Fibroblast of the conjunctiva (primary cell): ENCODE data around the gene ARHGAP26.
A peak's percentile ranks its signal among the peaks of the same experiment; 100 is the strongest.

Source experiments
- DNase-seq: peaks from one replicate; pipeline ENCODE4 v3.0.0-alpha.2; 2010; ENCODE audit warnings: low read depth

ARHGAP26 gene

GRCh38 chr5:143165049-143165880 is 395.1 kb downstream of the ARHGAP26 start:
- no peak for DNase-seq

DNA sequence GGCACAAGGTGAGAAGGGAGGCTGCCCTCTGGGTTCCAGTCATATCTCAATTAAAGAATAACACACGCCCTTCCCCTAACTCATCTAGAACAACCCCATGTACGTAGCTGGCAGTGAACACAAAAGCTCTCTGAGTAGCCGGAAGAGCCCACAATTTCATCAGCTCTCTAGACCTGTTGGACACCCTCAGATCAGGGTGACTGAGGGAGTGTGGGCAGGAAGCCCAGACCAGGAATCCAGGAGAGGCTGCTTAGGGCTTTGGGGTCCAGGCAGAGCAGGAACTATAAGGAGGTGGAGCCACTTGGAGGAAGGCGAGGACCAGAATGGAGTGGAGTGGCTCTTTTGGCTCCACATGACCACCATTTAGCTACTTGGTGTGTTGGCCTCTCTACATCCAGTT is 395.9 kb downstream of the ARHGAP26 start:
- no peak for DNase-seq

GRCh38 chr5:143166661-143167420 is 396.7 kb downstream of the ARHGAP26 start:
- DNase-seq: no peak

- DNase-seq: peak; percentile 74
Observed at GRCh38 chr5:143168171-143168741, 398.1 kb downstream of the ARHGAP26 start.

GRCh38 chr5:143168921-143169810 is 399.0 kb downstream of the ARHGAP26 start:
- no peak for DNase-seq

GRCh38 chr5:143170104-143170503 is 399.9 kb downstream of the ARHGAP26 start:
- DNase-seq: no peak

GRCh38 chr5:143170977-143171376 is 400.8 kb downstream of the ARHGAP26 start:
- DNase-seq: no peak

GRCh38 chr5:143172739-143173138 is 402.6 kb downstream of the ARHGAP26 start:
- no peak for DNase-seq

DNA sequence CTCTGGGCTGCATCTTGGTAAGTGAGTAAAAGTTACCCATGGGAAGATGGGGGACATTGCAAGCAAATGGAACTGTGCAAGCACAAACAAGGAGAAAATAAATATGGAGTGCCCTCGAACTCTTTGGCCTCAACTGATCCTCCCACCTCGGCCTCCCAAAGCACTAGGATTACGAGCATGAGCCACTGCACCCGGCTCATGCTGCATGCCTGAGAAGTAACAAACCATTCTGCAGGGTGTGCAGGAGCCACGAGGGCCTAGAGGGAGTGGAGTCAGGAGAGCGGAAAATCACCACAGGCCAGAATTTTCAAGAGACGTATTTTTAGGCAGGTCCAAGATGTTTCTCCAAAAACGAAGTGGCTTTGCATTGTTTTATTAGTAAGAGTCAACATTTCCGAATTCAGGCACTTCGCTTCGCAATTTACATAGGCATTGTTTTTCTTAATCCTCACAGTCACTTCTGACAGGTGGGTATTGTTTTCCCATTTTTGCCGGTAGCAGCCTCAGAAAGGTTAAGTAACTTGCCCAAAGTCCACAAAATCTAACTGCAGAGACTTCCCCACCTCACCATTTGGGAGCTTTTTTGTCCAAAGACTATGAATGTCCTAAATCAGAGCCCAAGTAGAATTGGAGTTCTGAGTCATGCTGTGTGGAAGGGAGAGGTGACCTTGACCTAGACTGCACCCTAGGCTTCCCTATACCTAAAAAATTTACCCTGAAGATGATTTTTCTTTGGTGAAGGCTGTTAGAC is 403.1 kb downstream of the ARHGAP26 start:
- no peak for DNase-seq

GRCh38 chr5:143174714-143175398 is 404.7 kb downstream of the ARHGAP26 start:
- no peak for DNase-seq

GRCh38 chr5:143176048-143176447 is 405.9 kb downstream of the ARHGAP26 start:
- no peak for DNase-seq

DNA sequence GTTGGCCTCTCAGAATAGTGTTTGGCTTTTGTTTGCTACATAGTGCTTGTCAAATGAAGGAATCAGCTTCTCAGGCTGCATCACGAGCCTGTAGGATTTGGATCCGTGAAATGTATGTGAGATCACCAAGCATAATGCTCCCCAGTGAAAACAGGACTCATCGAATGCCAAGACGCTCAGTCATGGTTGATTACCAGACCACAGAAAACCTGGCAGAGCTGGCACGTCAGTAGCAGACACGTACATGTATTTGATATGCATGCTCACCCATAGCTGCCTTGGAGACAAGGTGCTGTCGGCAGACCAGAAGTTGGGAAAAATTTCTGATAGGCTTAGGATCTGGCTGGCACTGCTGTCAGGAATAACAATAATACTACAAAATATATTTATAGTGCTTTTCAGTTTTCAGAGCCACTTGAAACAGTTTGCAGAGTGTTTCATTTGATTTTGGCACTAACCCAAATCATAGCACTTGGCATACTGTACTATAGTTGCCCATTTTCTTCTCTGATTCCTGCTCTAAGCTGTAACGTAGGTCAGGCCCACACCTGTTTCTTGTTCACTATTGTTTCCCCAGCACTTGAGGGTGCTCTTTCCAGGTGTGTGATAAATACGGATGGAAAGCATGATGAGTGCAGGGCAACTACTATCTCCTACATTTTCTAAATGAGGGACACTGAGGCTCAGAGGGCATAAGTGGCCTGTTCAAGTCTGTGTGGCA is 407.2 kb downstream of the ARHGAP26 start:
- DNase-seq: peak; percentile 63

DNA sequence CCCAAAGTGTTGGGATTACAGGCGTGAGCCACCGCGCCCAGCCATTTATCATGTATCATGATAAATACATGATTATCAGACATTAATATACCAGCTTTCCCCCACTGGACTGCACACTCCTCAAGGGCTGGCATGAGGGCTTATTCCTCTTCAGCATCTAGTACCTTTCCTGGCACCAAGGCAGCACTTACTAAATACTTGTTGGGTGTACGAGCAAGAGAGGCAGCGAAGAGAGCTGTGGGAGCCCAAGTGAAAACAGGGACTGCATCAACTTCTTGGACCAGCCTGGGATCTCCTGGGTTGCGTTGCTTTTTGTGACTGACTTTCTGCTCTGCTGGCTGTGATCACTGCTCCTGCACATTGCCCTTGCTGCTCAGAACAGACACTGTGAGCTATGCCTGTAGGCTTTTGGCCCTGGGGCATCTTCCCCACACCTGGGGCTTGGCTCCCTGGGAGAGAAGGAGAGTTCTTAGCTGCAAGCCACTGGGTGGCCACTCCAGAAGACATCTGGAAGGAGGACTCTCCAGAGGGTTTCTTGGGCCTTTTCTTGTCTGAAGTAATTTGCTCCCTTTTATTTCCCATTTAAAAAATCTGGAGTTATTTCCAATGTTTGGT is 409.1 kb downstream of the ARHGAP26 start:
- DNase-seq: no peak

DNA sequence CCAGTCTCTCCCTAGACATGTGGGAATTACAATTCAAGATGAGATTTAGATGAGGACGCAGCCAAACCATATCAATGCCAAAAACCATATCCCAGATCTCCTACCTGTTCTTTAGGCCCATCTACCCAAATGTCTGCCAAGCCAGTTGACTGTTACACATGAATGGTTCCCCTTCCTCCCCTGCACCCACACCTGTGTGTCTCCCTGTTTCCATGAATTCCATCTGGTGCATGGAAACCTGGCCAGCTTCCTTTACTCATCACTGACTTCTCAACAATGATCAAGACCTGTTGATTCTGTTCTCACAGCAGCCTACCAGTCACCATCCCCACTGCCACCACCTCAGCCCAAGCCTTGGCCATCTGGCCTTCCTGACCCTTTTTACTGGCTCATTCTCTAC is 410.6 kb downstream of the ARHGAP26 start:
- DNase-seq: no peak

- no peak for DNase-seq
Observed at GRCh38 chr5:143181173-143181572, 411.0 kb downstream of the ARHGAP26 start.

DNA sequence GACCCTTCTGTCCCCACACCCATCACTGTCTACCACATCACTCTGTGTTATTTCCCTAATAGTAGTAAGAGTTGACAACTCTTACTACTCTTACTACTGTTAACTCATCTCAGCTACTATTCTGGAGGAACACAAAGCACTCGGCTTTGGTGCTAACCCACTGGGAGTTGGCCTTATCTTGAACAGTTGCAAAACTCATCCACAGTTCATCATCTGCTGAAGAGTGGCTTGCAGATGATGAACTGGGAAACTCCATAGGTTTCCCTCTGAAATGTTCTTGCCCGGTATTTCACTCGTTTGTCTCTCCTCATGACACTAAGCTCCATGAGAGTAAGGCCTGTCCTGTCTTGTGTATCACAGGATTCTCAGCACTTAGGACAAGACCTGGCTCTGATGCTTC is 411.9 kb downstream of the ARHGAP26 start:
- DNase-seq: no peak

DNA sequence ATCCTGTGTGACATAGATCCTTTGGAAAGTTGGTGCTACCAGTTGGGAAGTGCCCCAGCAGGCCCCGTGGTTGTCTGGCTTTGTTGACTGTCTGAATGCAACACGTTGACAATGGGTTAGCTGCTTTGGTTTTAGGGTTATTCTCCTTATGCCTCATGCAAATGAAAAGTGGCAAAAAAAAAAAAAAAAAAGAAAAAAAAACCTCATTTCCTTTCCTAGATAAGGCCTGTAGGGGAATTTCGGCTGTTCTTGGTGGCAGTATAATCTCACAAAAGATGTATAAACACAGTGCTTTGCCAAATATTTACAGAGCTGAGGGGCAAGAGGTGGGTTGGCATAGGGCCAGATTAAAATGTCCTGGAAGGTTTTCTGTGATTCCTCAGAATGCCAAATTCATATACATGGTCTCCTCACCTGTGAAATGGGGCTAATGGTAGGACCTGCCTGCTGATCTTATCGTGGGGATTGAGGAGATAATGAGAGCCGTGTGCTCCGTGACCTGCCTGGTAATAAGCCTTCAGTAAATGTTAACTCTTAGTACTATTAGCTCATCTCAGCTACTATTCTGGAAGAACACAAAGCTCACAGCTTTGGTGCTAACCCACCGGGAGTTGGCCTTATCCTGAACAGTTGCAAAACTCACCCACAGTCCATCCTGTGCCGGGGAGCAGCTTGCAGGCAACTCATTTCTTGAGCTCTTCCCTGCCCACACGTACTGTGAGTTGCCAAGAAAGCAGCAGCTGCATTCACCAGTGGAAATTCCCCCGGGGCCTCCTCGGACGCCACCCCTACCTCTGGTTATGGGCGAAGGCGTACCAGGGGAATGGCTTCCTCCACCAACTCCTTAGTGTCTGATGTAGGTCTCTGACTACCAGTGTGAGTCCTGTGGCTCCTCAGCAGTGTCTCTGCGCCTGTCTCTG is 413.0 kb downstream of the ARHGAP26 start:
- DNase-seq: no peak

DNA sequence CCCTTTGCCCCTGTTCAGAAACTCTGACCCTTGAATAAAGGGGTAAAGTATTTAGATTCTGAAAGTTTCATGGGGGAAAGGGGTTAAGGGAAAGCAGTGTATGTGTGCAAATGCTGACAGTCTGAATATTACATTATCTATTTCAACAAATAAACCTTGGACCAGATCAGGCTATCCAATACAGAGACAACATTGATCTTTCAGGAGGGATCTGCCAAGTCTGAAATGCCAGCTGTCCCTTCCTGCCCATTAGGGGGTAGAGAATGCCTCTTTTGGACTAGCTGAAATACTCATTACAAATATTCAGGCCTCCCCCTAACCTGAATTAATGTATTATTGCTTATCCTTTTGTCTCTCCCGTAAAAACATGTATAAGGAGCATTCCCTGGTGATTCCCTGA is 413.8 kb downstream of the ARHGAP26 start:
- DNase-seq: no peak
